HEK293T (cell line): ENCODE results near the gene LGR6.

Source experiments
- CTCF ChIA-PET: fragments of 350-600 bp; formaldehyde crosslinking; extraction: SDS; loops from one replicate; lab custom pipeline; 2021; ENCODE audit warnings: antibody characterized with exemption, inconsistent platforms; lab: Yijun Ruan, JAX
- POLR2A ChIA-PET: fragments of 350-600 bp; formaldehyde crosslinking; extraction: SDS; loops from one replicate; lab custom pipeline; 2020; ENCODE audit warnings: antibody characterized with exemption, inconsistent platforms; lab: Yijun Ruan, JAX
- DNase-seq: peaks from one replicate; pipeline ENCODE4 v3.0.0; 2012; ENCODE audit warnings: mixed read lengths; ENCODE audit errors: extremely low spot score
- ARNT ChIP-seq: fragments of 450-650 bp; IDR thresholded peaks from 2 replicates; pipeline ENCODE4 v1.6.1; 2017; ENCODE audit warnings: mild to moderate bottlenecking
- BHLHE40 ChIP-seq: fragments of 450-650 bp; IDR thresholded peaks from 2 replicates; pipeline ENCODE4 v1.6.1; 2016; ENCODE audit warnings: mild to moderate bottlenecking, moderate library complexity, borderline replicate concordance
- CTBP1 ChIP-seq: fragments of 450-650 bp; IDR thresholded peaks from 2 replicates; pipeline ENCODE4 v1.6.1; 2016; ENCODE audit warnings: borderline replicate concordance
- ELF4 ChIP-seq: fragments of 450-650 bp; IDR thresholded peaks from 2 replicates; pipeline ENCODE4 v1.6.1; 2017; ENCODE audit warnings: antibody characterized with exemption
- FOXA1 ChIP-seq: fragments of 450-650 bp; IDR thresholded peaks from 2 replicates; pipeline ENCODE4 v1.6.1; 2016; ENCODE audit warnings: mild to moderate bottlenecking
- FOXK2 ChIP-seq: fragments of 450-650 bp; IDR thresholded peaks from 2 replicates; pipeline ENCODE4 v1.6.1; 2016; ENCODE audit warnings: mild to moderate bottlenecking
- FOXM1 ChIP-seq: fragments of 450-650 bp; IDR thresholded peaks from 2 replicates; pipeline ENCODE4 v1.6.1; 2017; ENCODE audit warnings: mild to moderate bottlenecking, borderline replicate concordance
- HDGF ChIP-seq: fragments of 450-650 bp; IDR thresholded peaks from 2 replicates; pipeline ENCODE4 v1.6.1; 2017; ENCODE audit warnings: antibody characterized with exemption, borderline replicate concordance
- L3MBTL2 ChIP-seq: fragments of 450-650 bp; conservative IDR thresholded peaks from 2 replicates; pipeline ENCODE4 v1.6.1; 2016; ENCODE audit warnings: mild to moderate bottlenecking
- LEF1 ChIP-seq: fragments of 450-650 bp; IDR thresholded peaks from 2 replicates; pipeline ENCODE4 v1.6.1; 2017; ENCODE audit warnings: mild to moderate bottlenecking, borderline replicate concordance
- NFRKB ChIP-seq: fragments of 450-650 bp; IDR thresholded peaks from 2 replicates; pipeline ENCODE4 v1.6.1; 2016; ENCODE audit warnings: mild to moderate bottlenecking, moderate library complexity
- SP1 ChIP-seq: fragments of 450-650 bp; IDR thresholded peaks from 2 replicates; pipeline ENCODE4 v1.6.1; 2017
- SUZ12 ChIP-seq: fragments of 450-650 bp; IDR thresholded peaks from 2 replicates; pipeline ENCODE4 v1.6.1; 2016; ENCODE audit warnings: mild to moderate bottlenecking
- TARDBP ChIP-seq: fragments of 450-650 bp; IDR thresholded peaks from 2 replicates; pipeline ENCODE4 v1.6.1; 2016
- ZNF384 ChIP-seq: fragments of 450-650 bp; IDR thresholded peaks from 2 replicates; pipeline ENCODE4 v1.6.1; 2016
- TF ChIP-seq, protein P1 (sequence below): fragments of 450-650 bp; IDR thresholded peaks from 2 replicates; pipeline ENCODE4 v1.6.1; 2016

The LGR6 gene

GRCh38 chr1:202283379-202283844 is 89.8 kb downstream of the LGR6 start:
- DNase-seq, result peak; percentile 31
- CTCF ChIA-PET, result no interaction called here
- POLR2A ChIA-PET, result interaction anchor here (1.9 kb wide), 1 partner anchor 9 kb away, joined by 4 read pairs; no protein-coding TSS in a partner anchor
- TF ChIP-seq TARDBP, result no peak
- TF ChIP-seq, protein P1, sequence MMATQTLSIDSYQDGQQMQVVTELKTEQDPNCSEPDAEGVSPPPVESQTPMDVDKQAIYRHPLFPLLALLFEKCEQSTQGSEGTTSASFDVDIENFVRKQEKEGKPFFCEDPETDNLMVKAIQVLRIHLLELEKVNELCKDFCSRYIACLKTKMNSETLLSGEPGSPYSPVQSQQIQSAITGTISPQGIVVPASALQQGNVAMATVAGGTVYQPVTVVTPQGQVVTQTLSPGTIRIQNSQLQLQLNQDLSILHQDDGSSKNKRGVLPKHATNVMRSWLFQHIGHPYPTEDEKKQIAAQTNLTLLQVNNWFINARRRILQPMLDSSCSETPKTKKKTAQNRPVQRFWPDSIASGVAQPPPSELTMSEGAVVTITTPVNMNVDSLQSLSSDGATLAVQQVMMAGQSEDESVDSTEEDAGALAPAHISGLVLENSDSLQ, result peak; percentile 56; the same call in 1 of the 2 replicates

DNA sequence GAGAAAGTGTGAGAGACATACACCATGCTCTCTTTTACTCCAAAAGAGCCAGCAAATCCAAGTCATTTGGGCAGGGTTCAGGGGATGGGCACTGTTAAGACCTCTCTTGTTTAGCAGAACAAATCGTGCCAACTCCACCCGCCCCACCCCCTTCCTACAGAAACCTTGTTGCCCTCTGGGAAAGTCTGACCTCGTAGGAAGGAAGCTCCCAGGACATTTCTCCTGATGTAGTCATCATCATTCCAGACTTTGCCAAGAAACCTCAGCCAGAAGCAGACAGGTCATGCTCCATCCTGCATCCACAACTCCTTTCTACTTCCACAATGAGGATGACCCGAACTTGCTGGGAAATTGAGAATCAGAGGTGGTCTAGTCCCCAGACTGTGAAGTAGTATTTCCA is 90.4 kb downstream of the LGR6 start:
- CTCF ChIA-PET, result no interaction called here
- TF ChIP-seq LEF1 (no peak), HDGF (no peak), SUZ12 (no peak), ARNT (no peak), BHLHE40 (no peak), SP1 (no peak), NFRKB (no peak), ELF4 (no peak), L3MBTL2 (no peak)

DNA sequence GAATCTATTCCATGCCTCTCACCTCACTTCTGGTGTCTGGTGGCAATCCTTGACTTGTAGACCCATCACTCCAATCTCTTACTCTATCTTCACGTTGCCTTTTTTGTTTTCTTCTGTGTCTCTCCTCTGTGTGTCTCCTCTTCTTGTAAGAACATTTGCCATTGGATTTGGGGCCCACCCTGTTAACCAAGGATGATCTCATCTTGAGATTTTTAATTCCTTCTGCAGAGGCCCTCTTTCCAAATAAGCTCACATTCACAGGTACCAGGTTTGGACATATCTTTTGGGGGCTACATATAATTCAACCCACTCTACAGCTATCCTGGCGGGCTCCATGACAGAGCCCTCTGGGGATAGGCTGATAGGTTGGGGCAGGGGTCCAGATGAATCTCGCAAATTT is 92.3 kb downstream of the LGR6 start:
- ChIA-PET POLR2A (no interaction called here), CTCF (no interaction called here)
- no peak for DNase-seq

More for the DNA sequence above, 90.4 kb downstream of the LGR6 start:
- POLR2A ChIA-PET, result interaction anchor here (1.9 kb wide), 1 partner anchor 10 kb away, joined by 4 read pairs; no protein-coding TSS in a partner anchor
- DNase-seq, result no peak

DNA sequence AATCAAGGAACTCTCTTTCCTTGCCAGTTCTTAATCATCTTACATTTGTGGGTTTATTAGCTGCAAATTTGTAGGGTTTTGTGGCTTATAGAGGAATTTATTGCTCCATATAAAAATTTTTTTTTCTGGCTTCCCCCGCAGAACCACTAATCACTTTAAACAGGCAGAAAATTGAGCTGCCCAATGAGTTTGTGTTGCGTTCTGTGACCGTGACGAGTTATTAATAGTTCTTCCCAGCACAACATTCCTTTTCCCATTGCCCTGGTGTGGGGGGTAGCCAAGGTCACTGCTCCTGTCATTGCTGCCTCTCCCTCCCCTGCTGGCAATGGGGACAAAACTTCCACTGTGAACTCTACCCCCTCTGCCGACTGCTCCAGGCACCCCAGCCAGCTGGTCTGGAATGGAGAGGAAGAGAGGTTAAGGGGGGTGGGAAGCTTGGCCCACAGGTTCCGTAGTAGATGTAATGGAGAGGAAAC is 93.1 kb downstream of the LGR6 start:
- POLR2A ChIA-PET, result no interaction called here
- no peak for DNase-seq

More for the DNA sequence above, 92.3 kb downstream of the LGR6 start:
- TF ChIP-seq TARDBP (no peak), NFRKB (no peak), CTBP1 (no peak), HDGF (no peak), SP1 (no peak), BHLHE40 (no peak), L3MBTL2 (no peak), FOXA1 (no peak), LEF1 (no peak), SUZ12 (no peak), ZNF384 (no peak), FOXM1 (no peak), ARNT (no peak), ELF4 (no peak), FOXK2 (no peak)
- TF ChIP-seq, protein P1, result no peak

DNA sequence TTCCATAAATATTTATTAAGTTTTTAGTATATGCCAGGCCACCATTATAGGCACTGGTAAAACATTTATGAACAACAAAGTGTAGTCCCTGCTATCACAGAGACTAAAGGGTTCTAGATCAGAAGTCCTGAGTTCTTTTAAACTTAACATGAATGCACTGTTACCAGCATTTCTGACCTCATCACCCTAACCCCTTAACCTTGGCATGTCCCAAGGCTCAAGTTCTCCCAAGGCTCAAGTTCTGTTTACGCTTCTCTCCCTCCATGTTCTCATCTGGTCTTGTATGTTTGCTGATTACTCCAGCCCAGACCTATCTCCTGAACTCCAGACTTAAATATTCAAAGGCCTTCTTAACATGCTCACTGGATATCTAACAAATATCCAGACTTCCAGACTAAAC is 93.6 kb downstream of the LGR6 start:
- TF ChIP-seq CTBP1 (no peak), SP1 (no peak), NFRKB (no peak), L3MBTL2 (no peak), SUZ12 (no peak), ZNF384 (no peak), BHLHE40 (no peak), LEF1 (no peak), FOXM1 (no peak), TARDBP (no peak), HDGF (no peak), FOXA1 (no peak), ELF4 (no peak), ARNT (no peak)
- TF ChIP-seq, protein P1, result no peak
- ChIA-PET POLR2A (no interaction called here), CTCF (interaction anchor here (0.9 to 1.2 kb wide), 2 partner anchors 28 to 102 kb away, joined by 3 read pairs; no protein-coding TSS in a partner anchor)
- DNase-seq, result no peak

More for the DNA sequence above, 93.1 kb downstream of the LGR6 start:
- CTCF ChIA-PET, result interaction anchor here (0.9 to 1.2 kb wide), 2 partner anchors 29 to 102 kb away, joined by 3 read pairs; no protein-coding TSS in a partner anchor
- TF ChIP-seq CTBP1 (no peak), FOXK2 (no peak), FOXM1 (no peak), ARNT (no peak), BHLHE40 (no peak), ELF4 (no peak), LEF1 (no peak), NFRKB (no peak), TARDBP (no peak), SP1 (no peak), L3MBTL2 (no peak), ZNF384 (no peak), FOXA1 (no peak), SUZ12 (no peak)
- TF ChIP-seq, protein P1, result no peak

DNA sequence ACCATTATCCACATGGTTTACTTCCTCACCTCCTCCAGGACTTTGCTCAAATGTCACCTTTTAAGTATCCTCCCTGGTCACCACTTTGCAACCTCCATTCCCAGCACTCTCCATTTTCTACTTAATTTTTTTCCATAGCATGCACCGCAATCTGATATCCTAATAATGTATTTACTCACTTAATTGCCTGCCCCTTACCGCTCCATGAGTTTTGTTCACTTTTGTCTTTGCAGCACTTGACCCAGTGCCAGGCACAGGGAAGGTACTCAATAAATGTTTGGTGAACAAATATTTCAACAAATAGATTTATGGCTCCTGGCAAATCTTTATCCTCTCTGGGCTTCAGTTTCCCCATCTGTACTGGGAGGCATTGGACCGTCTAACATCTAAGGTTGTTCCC is 94.6 kb downstream of the LGR6 start:
- POLR2A ChIA-PET, result no interaction called here
- no peak for DNase-seq
- no peak for TF ChIP-seq FOXM1
- no peak for TF ChIP-seq HDGF
- no peak for TF ChIP-seq SUZ12
- TF ChIP-seq LEF1, result no peak
- no peak for TF ChIP-seq BHLHE40
- TF ChIP-seq ARNT, result no peak
- TF ChIP-seq, protein P1, result no peak
- no peak for TF ChIP-seq L3MBTL2
- TF ChIP-seq FOXK2, result no peak
- TF ChIP-seq NFRKB, result no peak
- CTCF ChIA-PET, result no interaction called here
